ENCODE measurements around the gene DENND1A.
"Not testable (repeated sequence)": the region's sequence is repeated elsewhere in the genome, so short reads cannot be mapped to it uniquely, and the experiment has no call there.

The DENND1A gene

DNA sequence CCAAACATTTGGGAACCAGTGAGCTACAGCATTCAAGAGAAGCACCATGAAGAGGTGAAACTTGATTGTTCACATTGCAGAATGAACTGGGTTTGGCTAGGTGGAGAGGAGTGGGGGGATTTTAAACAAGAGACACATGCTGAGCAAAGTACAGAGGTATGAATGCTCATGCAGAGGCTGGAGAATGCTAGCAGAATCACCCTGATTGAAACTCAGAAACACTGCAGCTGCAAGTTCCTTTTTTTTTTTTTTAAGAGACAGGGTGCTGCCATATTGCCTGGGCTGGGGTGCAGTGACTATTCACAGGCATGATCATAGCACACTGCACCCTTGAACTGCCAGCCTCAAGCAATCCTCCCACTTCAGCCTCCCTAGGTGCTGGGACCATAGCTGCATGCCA is 35.1 kb downstream of the DENND1A start:
- ChIA-PET POLR2A (interaction anchor here (0.6 kb wide), 1 partner anchor 747 kb away, joined by 4 read pairs; no protein-coding TSS in a partner anchor), CTCF (no interaction called here)
- no peak for TF ChIP-seq SUZ12 (IDR thresholded peaks at IDR 0.05)
- no peak for TF ChIP-seq LEF1 (IDR thresholded peaks at IDR 0.05; ENCODE audit: borderline replicate concordance)
- TF ChIP-seq HDGF (IDR thresholded peaks at IDR 0.05; ENCODE audit: borderline replicate concordance), result no peak
- TF ChIP-seq BHLHE40 (IDR thresholded peaks at IDR 0.05; ENCODE audit: borderline replicate concordance), result no peak
- no peak for TF ChIP-seq FOXA1 (IDR thresholded peaks at IDR 0.05)
- no peak for TF ChIP-seq ARNT (IDR thresholded peaks at IDR 0.05)
- TF ChIP-seq TARDBP (IDR thresholded peaks at IDR 0.05), result no peak
- no peak for TF ChIP-seq CTBP1 (IDR thresholded peaks at IDR 0.05; ENCODE audit: borderline replicate concordance)
- no peak for DNase-seq (ENCODE audit: extremely low spot score)

- ChIA-PET POLR2A (no interaction called here), CTCF (no interaction called here)
- TF ChIP-seq NFRKB (IDR thresholded peaks at IDR 0.05), result no peak
- DNase-seq (ENCODE audit: extremely low spot score), result no peak
Observed at GRCh38 chr9:123893831-123894460, 36.0 kb downstream of the DENND1A start.

DNA sequence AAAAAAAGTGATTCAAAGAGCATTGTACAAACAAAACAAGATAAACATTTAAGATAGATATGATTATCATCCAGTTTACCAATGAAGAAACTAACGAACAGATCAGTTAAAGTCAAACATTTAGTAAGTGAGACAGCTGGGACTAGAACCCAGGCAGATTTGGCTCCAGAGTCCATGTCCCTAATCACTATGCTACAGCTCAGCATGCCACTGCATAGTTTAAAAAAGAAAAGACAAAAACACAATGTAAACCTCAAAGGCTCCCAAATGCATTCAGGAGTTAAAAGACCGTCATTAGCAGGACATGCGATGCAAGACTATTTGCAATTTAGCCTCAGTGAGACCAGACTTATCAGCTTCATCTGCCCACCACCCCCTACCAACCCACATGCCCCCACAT is 36.8 kb downstream of the DENND1A start:
- no peak for DNase-seq (ENCODE audit: extremely low spot score)
- TF ChIP-seq NFRKB (IDR thresholded peaks at IDR 0.05) (no peak), BHLHE40 (IDR thresholded peaks at IDR 0.05; ENCODE audit: borderline replicate concordance) (no peak), ELF4 (IDR thresholded peaks at IDR 0.05) (no peak), HDGF (IDR thresholded peaks at IDR 0.05; ENCODE audit: borderline replicate concordance) (no peak), PKNOX1 (IDR thresholded peaks at IDR 0.05) (no peak), SP1 (IDR thresholded peaks at IDR 0.05) (no peak)
- POLR2A ChIA-PET, result no interaction called here
- CTCF ChIA-PET, result no interaction called here

- ChIA-PET CTCF (no interaction called here), POLR2A (no interaction called here)
- no peak for DNase-seq (ENCODE audit: extremely low spot score)
- TF ChIP-seq L3MBTL2 (conservative IDR thresholded peaks at IDR 0.05), result no peak
- no peak for TF ChIP-seq FOXK2 (IDR thresholded peaks at IDR 0.05)
- no peak for TF ChIP-seq ARNT (IDR thresholded peaks at IDR 0.05)
- TF ChIP-seq ELF4 (IDR thresholded peaks at IDR 0.05), result no peak
- TF ChIP-seq LEF1 (IDR thresholded peaks at IDR 0.05; ENCODE audit: borderline replicate concordance), result no peak
- no peak for TF ChIP-seq ZNF384 (IDR thresholded peaks at IDR 0.05)
- no peak for TF ChIP-seq CTBP1 (IDR thresholded peaks at IDR 0.05; ENCODE audit: borderline replicate concordance)
- no peak for TF ChIP-seq TARDBP (IDR thresholded peaks at IDR 0.05)
- TF ChIP-seq FOXM1 (IDR thresholded peaks at IDR 0.05; ENCODE audit: borderline replicate concordance), result no peak
- no peak for TF ChIP-seq PKNOX1 (IDR thresholded peaks at IDR 0.05)
- no peak for TF ChIP-seq FOXA1 (IDR thresholded peaks at IDR 0.05)
- TF ChIP-seq BHLHE40 (IDR thresholded peaks at IDR 0.05; ENCODE audit: borderline replicate concordance), result no peak
- TF ChIP-seq SUZ12 (IDR thresholded peaks at IDR 0.05), result no peak
- TF ChIP-seq HDGF (IDR thresholded peaks at IDR 0.05; ENCODE audit: borderline replicate concordance), result no peak
- TF ChIP-seq SP1 (IDR thresholded peaks at IDR 0.05), result no peak
Observed at GRCh38 chr9:123887837-123888236, 42.1 kb downstream of the DENND1A start.

DNA sequence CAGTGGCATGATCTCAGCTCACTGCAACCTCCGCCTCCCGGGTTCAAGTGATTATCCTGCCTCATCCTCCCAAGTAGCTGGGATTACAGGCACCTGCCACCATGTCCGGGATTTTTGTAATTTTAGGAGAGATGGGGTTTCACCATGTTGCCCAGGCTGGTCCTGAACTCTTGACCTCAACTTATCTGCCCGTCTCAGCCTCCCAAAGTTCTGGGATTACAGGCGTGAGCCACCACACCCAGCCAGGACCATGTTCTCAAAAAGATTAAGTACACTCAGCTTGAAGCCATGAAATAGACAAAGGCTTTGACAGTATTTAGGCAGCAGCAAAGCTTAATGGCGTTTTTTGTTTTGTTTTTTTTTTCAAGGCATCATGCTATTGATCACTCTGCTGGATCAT is 44.1 kb downstream of the DENND1A start:
- POLR2A ChIA-PET; CTCF ChIA-PET; DNase-seq (ENCODE audit: extremely low spot score): not testable (repeated sequence)

DNA sequence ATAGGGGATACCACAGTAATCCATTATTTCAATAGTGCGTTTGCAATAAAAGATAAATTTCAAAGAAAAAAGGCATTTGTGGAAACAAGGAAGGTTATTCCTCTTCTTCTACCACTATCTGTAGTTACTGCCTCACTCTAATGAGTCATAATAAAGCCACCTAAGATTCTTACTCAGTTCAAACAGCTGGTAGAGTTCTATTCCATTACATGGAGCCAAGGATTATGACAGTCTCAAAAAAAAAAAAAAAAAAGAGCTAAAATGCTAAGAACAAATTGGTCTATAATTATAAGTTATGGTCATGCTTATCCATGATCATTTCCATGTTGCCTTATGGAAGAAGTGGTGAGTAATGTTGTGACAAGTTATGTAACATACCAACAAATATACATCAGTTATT is 46.3 kb downstream of the DENND1A start:
- no peak for DNase-seq (ENCODE audit: extremely low spot score)
- ChIA-PET POLR2A (no interaction called here), CTCF (no interaction called here)
- TF ChIP-seq FOXK2 (IDR thresholded peaks at IDR 0.05) (no peak), FOXM1 (IDR thresholded peaks at IDR 0.05; ENCODE audit: borderline replicate concordance) (no peak), ELF4 (IDR thresholded peaks at IDR 0.05) (no peak), CTBP1 (IDR thresholded peaks at IDR 0.05; ENCODE audit: borderline replicate concordance) (no peak), ZNF384 (IDR thresholded peaks at IDR 0.05) (no peak)

DNA sequence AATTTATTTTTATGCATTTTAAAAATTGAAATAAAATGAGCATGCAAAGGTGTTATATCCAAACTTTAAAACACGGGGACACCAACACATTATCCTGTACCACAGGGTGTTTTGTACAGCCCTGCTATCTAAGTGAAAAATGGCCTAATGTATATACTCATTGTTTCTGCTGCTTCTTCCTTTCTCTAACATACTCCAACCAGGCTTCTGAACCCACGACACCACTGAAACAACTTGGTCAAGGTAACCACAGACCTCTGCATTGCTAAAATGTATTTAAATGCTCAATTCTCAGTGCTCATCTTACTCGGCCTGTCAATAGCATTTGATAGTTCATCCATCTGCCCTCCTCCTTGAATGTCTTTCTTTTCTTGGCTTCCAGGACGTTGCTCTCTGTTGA is 48.3 kb downstream of the DENND1A start:
- ChIA-PET POLR2A (no interaction called here), CTCF (no interaction called here)
- TF ChIP-seq NFRKB (IDR thresholded peaks at IDR 0.05) (no peak), L3MBTL2 (conservative IDR thresholded peaks at IDR 0.05) (no peak), PKNOX1 (IDR thresholded peaks at IDR 0.05) (no peak), HDGF (IDR thresholded peaks at IDR 0.05; ENCODE audit: borderline replicate concordance) (no peak), TARDBP (IDR thresholded peaks at IDR 0.05) (no peak), ZNF384 (IDR thresholded peaks at IDR 0.05) (no peak), FOXM1 (IDR thresholded peaks at IDR 0.05; ENCODE audit: borderline replicate concordance) (no peak), LEF1 (IDR thresholded peaks at IDR 0.05; ENCODE audit: borderline replicate concordance) (no peak), SP1 (IDR thresholded peaks at IDR 0.05) (no peak), FOXA1 (IDR thresholded peaks at IDR 0.05) (no peak), SUZ12 (IDR thresholded peaks at IDR 0.05) (no peak), CTBP1 (IDR thresholded peaks at IDR 0.05; ENCODE audit: borderline replicate concordance) (no peak), FOXK2 (IDR thresholded peaks at IDR 0.05) (no peak), ARNT (IDR thresholded peaks at IDR 0.05) (no peak), BHLHE40 (IDR thresholded peaks at IDR 0.05; ENCODE audit: borderline replicate concordance) (no peak), ELF4 (IDR thresholded peaks at IDR 0.05) (no peak)
- no peak for DNase-seq (ENCODE audit: extremely low spot score)

Data from HEK293T (cell line).